K562 (cell line): ENCODE measurements around the gene ARHGAP26. TPM values are rescaled to one million over a fixed set of nuclear protein-coding genes. Genes with fewer than 3 reads are reported as not detected.

Experiments
- ATAC-seq: fragments of 200-7000 bp; cut with Tn5 transposase; 3 replicates; pipeline ENCODE4 v1.9.1; 2020; ENCODE audit warnings: moderate library complexity
- BruUV-seq: library from RNA; stranded (reverse); fragments of 400-500 nt; replicated peaks from 2 replicates; lab custom pipeline; 2021; lab: Mats Ljungman, UMichigan
- CTCF ChIA-PET: fragments of 300-600 bp; formaldehyde crosslinking; extraction: SDS; loops from one replicate; lab custom pipeline; 2021; ENCODE audit warnings: low intra/inter-chr PET ratio; lab: Yijun Ruan, JAX
- POLR2A ChIA-PET: fragments of 300-600, 350-650 bp; sonication (Branson Sonifier 250); formaldehyde crosslinking; extraction: SDS; loops from one replicate; lab custom pipeline; 2021; ENCODE audit warnings: antibody characterized with exemption, inconsistent platforms; lab: Yijun Ruan, JAX
- DNase-seq, 4 experiments: peaks; one replicate each; pipeline versions ENCODE4 v3.0.0 to v3.0.0-alpha.2; 2011 to 2018; ENCODE audit warnings: low spot score in 3 of 4, mixed read lengths in 3 of 4; ENCODE audit errors: extremely low read depth in 1 of 4
- FAIRE-seq: peaks from 2 replicates; lab custom pipeline; 2011; peaks lifted over from hg19 to GRCh38; lab: Jason Lieb, UNC
- H2AFZ ChIP-seq: 2 replicates; pipeline ENCODE4 v1.6.0; 2011; ENCODE audit warnings: low read depth, low read length, control low read depth, inconsistent platforms
- H3K27ac ChIP-seq: fragments of 200-600 bp; 3 replicates; pipeline ENCODE4 v1.8.0; 2011; ENCODE audit warnings: low read depth, mild to moderate bottlenecking, control low read depth, inconsistent platforms, low read length, moderate library complexity, mixed read lengths; ENCODE audit errors: extremely low read depth
- H3K27me3 ChIP-seq, 2 experiments: fragments of 300-600 bp in 1 of 2; 2 replicates in 1 of 2; 3 replicates in 1 of 2; pipeline versions ENCODE4 v1.6.0 to v1.8.0; 2011; ENCODE audit warnings: inconsistent platforms in 2 of 2, low read length in 2 of 2, mild to moderate bottlenecking in 1 of 2, mixed read lengths in 1 of 2, moderate library complexity in 1 of 2; ENCODE audit not compliant: control insufficient read depth in 2 of 2, insufficient read depth in 2 of 2
- H3K36me3 ChIP-seq: fragments of 300-600 bp; 3 replicates; pipeline ENCODE4 v1.8.0; 2011; ENCODE audit warnings: mild to moderate bottlenecking, low read length, inconsistent platforms; ENCODE audit not compliant: control insufficient read depth, insufficient read depth
- H3K4me1 ChIP-seq, 2 experiments: fragments of 200-600 bp in 1 of 2; replicated peaks in 1 of 2; 2 replicates in 1 of 2; 3 replicates in 1 of 2; pipeline versions ENCODE4 v1.5.1 to v1.8.0; 2011; ENCODE audit warnings: inconsistent platforms in 2 of 2, low read length in 2 of 2, mild to moderate bottlenecking in 1 of 2, mixed read lengths in 1 of 2, moderate library complexity in 1 of 2; ENCODE audit not compliant: control insufficient read depth in 2 of 2, insufficient read depth in 2 of 2
- H3K4me2 ChIP-seq: 2 replicates; pipeline ENCODE4 v1.6.1; 2011; ENCODE audit warnings: low read length, control low read depth, inconsistent platforms, mixed read lengths; ENCODE audit not compliant: insufficient read depth
- H3K4me3 ChIP-seq: fragments of 200-600 bp; sonication (generic), shearing (Covaris generic); 2 replicates; pipeline ENCODE4 v1.5.1; 2016; ENCODE audit warnings: control low read depth, inconsistent platforms
- H3K79me2 ChIP-seq: fragments of 200-600 bp; 3 replicates; pipeline ENCODE4 v1.8.0; 2011; ENCODE audit warnings: low read length, inconsistent platforms; ENCODE audit not compliant: control insufficient read depth, insufficient read depth
- H3K9ac ChIP-seq, 2 experiments: 2 replicates each; pipeline versions ENCODE4 v1.6.0 to v1.6.1; 2011; ENCODE audit warnings: low read depth in 2 of 2, low read length in 2 of 2, control low read depth in 1 of 2, inconsistent platforms in 1 of 2, mild to moderate bottlenecking in 1 of 2, mixed read lengths in 1 of 2; ENCODE audit not compliant: insufficient read depth in 1 of 2
- H3K9me1 ChIP-seq: one replicate; pipeline ENCODE4 v1.6.0; 2011; ENCODE audit warnings: inconsistent platforms, mild to moderate bottlenecking, low read length, moderate library complexity; ENCODE audit not compliant: control insufficient read depth, insufficient read depth
- H3K9me3 ChIP-seq: replicated peaks from 2 replicates; pipeline ENCODE4 v1.5.1; 2011; ENCODE audit warnings: low read depth, low read length, inconsistent platforms; ENCODE audit not compliant: control insufficient read depth, insufficient read depth
- H4K20me1 ChIP-seq: replicated peaks from 2 replicates; pipeline ENCODE4 v1.6.1; 2011; ENCODE audit warnings: low read length, inconsistent platforms, mixed read lengths; ENCODE audit not compliant: control insufficient read depth, insufficient read depth
- C11orf30 ChIP-seq: fragments of 450-650 bp; IDR thresholded peaks from 2 replicates; pipeline ENCODE4 v1.6.1; 2016; ENCODE audit warnings: low read depth, mild to moderate bottlenecking
- LARP7 ChIP-seq: fragments of 450-650 bp; IDR thresholded peaks from 2 replicates; pipeline ENCODE4 v1.6.1; 2016
- MAFG ChIP-seq: fragments of 450-650 bp; conservative IDR thresholded peaks from 2 replicates; pipeline ENCODE4 v1.6.1; 2016; ENCODE audit warnings: missing genetic modification characterization, missing compliant biosample characterization
- NFE2L1 ChIP-seq: fragments of 450-650 bp; IDR thresholded peaks from 2 replicates; pipeline ENCODE4 v1.6.1; 2016; ENCODE audit warnings: missing genetic modification characterization, low read depth, mild to moderate bottlenecking, missing compliant biosample characterization, moderate library complexity, borderline replicate concordance
- NR4A1 ChIP-seq, 2 experiments: fragments of 250-450 bp in 1 of 2; fragments of 450-650 bp in 1 of 2; sonication (Bioruptor Pico) in 1 of 2; IDR thresholded peaks; 2 replicates each; pipeline versions ENCODE4 v1.4.0 to v1.6.1; 2016 to 2020; ENCODE audit warnings: mild to moderate bottlenecking in 2 of 2, missing compliant biosample characterization in 1 of 2, missing genetic modification characterization in 1 of 2, moderate library complexity in 1 of 2
- RFX7 ChIP-seq: fragments of 250-450 bp; sonication (Bioruptor Pico); IDR thresholded peaks from 2 replicates; pipeline ENCODE4 v1.5.1; 2021; ENCODE audit warnings: mild to moderate bottlenecking
- XRCC4 ChIP-seq: IDR thresholded peaks from one replicate; pipeline ENCODE4 v1.6.1; 2011; ENCODE audit not compliant: insufficient read depth, insufficient read length; ENCODE audit errors: extremely low read depth
- YY1 ChIP-seq, 3 experiments: IDR thresholded peaks; 2 replicates each; pipeline ENCODE4 v1.6.1; 2011; ENCODE audit warnings: low read length in 2 of 3, mild to moderate bottlenecking in 2 of 3, moderate library complexity in 2 of 3, borderline replicate concordance in 1 of 3, control low read depth in 1 of 3, low read depth in 1 of 3; ENCODE audit not compliant: insufficient read depth in 3 of 3, insufficient replicate concordance in 2 of 3, control insufficient read depth in 1 of 3, insufficient read length in 1 of 3; ENCODE audit errors: extremely low read depth in 1 of 3
- ZC3H11A ChIP-seq: IDR thresholded peaks from 2 replicates; pipeline ENCODE4 v1.6.1; 2012; ENCODE audit warnings: low read depth, low read length, improper control_type of control experiment
- WGBS: fragments of 100-300 bp; shearing (Covaris generic); methylation state at CpG from one replicate; pipeline ENCODE4 v1.1.6; 2016; ENCODE audit warnings: low coverage, mixed read lengths; ENCODE audit not compliant: insufficient coverage; ENCODE audit errors: missing lambda C conversion rate; 5-methylcytosine and 5-hydroxymethylcytosine counted together
- in situ Hi-C: fragments of 300-500 bp; cut with MboI; formaldehyde crosslinking; loops from 4 replicates; pipeline ENCODE4 v1.15.0; 2018; ENCODE audit warnings: inconsistent platforms, mixed read lengths
- intact Hi-C: fragments of 100-400 bp; cut with micrococcal nuclease; formaldehyde crosslinking; loops from 2 replicates; pipeline ENCODE4 v1.14.2; 2022
- polyA plus RNA-seq, 8 experiments: library from polyadenylated mRNA; depleted of rRNA in 4 of 8; stranded (reverse) in 5 of 8; unstranded in 3 of 8; fragments of >200 nt; fragmentation: Nextera tagmentation in 2 of 8; fragmentation: Illumina TruSeq in 1 of 8; extraction: Ambion mirVana in 2 of 8; extraction: Trizol in 1 of 8; gene quantifications; 2 replicates each; pipeline versions ENCODE4 v1.2.1 to v1.2.3, GENCODE V29; 2011 to 2014; ENCODE audit warnings: inconsistent platforms in 1 of 8, missing spikeins in 1 of 8
- total RNA-seq, 7 experiments: library from RNA; depleted of rRNA in 6 of 7; stranded (reverse); fragments of >200 nt in 6 of 7; fragmentation: Illumina TruSeq in 2 of 7; extraction: Trizol in 2 of 7; gene quantifications; 2 replicates each; pipeline versions ENCODE4 v1.2.1 to v1.2.3, GENCODE V29; 2011 to 2021; ENCODE audit warnings: low replicate concordance in 1 of 7
- TF ChIP-seq, protein P1 (sequence below): sonication (generic); formaldehyde crosslinking; IDR thresholded peaks from 2 replicates; pipeline ENCODE4 v1.8.0; 2022; ENCODE audit warnings: mild to moderate bottlenecking, missing genetic modification reagents
- TF ChIP-seq, protein P2 (sequence below), 3 experiments: IDR thresholded peaks in 2 of 3; conservative IDR thresholded peaks in 1 of 3; 2 replicates each; pipeline ENCODE4 v1.5.1; 2011 to 2012; ENCODE audit warnings: low read length in 3 of 3, mild to moderate bottlenecking in 3 of 3, control low read depth in 2 of 3, improper control_type of control experiment in 1 of 3, inconsistent platforms in 1 of 3, low read depth in 1 of 3, mixed read lengths in 1 of 3, moderate library complexity in 1 of 3; ENCODE audit not compliant: insufficient read depth in 2 of 3

ARHGAP26 gene
- total and polyA plus RNA-seq, 9 of the 15 experiments (the other 6 are each of a cell fraction or from before 2014, with no cell fraction given) = 0.13 to 1.1 (median 0.55) TPM

DNA sequence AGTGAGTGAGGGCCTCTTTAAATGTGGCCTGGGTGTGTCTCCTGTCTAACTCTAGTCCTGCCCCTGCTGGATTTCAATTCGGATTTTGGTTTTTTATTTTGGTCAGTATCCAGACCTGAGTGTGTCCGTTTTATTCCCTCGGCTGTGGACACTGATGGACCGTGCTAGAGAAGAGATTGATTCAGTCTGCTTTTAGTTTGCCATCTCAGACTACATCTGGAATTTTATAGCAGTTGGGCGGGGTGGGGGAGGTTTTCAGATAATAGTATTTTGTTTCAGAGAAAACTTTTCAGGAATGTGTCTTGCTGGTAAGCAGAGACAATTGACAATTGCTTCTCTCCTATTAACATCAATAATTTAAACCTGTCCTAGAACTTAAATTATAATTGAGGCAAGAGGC lies 308.1 kb downstream of the ARHGAP26 start (continued):
- TF ChIP-seq NR4A1 (CRISPR knock-in tag; IDR thresholded peaks at IDR 0.05) (no peak), NR4A1 (tag; IDR thresholded peaks at IDR 0.05) (no peak), MAFG (tag) (no peak), LARP7 (no peak), RFX7 (CRISPR knock-in tag) (no peak)
- TF ChIP-seq, protein P1, sequence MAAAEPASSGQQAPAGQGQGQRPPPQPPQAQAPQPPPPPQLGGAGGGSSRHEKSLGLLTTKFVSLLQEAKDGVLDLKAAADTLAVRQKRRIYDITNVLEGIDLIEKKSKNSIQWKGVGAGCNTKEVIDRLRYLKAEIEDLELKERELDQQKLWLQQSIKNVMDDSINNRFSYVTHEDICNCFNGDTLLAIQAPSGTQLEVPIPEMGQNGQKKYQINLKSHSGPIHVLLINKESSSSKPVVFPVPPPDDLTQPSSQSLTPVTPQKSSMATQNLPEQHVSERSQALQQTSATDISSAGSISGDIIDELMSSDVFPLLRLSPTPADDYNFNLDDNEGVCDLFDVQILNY (CRISPR knock-in tag) = no peak
- TF ChIP-seq, protein P2, sequence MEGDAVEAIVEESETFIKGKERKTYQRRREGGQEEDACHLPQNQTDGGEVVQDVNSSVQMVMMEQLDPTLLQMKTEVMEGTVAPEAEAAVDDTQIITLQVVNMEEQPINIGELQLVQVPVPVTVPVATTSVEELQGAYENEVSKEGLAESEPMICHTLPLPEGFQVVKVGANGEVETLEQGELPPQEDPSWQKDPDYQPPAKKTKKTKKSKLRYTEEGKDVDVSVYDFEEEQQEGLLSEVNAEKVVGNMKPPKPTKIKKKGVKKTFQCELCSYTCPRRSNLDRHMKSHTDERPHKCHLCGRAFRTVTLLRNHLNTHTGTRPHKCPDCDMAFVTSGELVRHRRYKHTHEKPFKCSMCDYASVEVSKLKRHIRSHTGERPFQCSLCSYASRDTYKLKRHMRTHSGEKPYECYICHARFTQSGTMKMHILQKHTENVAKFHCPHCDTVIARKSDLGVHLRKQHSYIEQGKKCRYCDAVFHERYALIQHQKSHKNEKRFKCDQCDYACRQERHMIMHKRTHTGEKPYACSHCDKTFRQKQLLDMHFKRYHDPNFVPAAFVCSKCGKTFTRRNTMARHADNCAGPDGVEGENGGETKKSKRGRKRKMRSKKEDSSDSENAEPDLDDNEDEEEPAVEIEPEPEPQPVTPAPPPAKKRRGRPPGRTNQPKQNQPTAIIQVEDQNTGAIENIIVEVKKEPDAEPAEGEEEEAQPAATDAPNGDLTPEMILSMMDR (IDR thresholded peaks at IDR 0.05 in 2 of 3, conservative IDR thresholded peaks at IDR 0.05 in 1 of 3; ENCODE audit: insufficient read depth in 2 of 3, low read depth in 1 of 3, low read length in 3 of 3) = no peak
- TF ChIP-seq, all 486 proteins: peak for 0

DNA sequence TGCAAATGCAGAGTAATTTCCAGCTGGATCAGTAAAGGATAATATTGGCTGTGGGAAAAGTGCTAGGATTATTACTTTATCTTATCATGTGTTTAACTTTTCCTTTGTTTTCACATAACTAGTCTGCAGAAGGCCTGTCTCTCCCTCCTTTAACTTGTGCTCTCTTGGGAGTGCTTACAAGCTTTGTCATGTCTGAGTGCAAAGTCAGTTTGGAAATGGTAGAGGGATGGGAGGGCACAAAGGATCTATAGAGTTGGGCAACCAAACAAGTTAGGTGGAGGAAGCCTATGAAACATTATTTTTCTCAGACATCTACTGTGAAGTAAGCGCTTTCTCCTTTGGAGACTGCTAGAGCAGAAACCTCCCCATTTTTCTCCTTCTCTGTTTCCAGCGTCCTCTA lies 308.8 kb downstream of the ARHGAP26 start:
- DNase-seq (no peak), FAIRE-seq (no peak), ATAC-seq (no peak)
- TF ChIP-seq ZC3H11A = no peak
- no peak for TF ChIP-seq C11orf30
- no peak for TF ChIP-seq XRCC4
- TF ChIP-seq YY1 (IDR thresholded peaks at IDR 0.05; ENCODE audit: borderline replicate concordance in 1 of 3, control insufficient read depth in 1 of 3, extremely low read depth in 1 of 3, insufficient read depth in 3 of 3, insufficient read length in 1 of 3, insufficient replicate concordance in 2 of 3, low read depth in 1 of 3, low read length in 2 of 3) = no peak
- TF ChIP-seq NFE2L1 (tag) = no peak
- Histone ChIP-seq H3K9me1 (no peaks in the 10 kb centered on the region), H3K4me1 (no peaks in the 10 kb centered on the region), H4K20me1 (no peaks in the 10 kb centered on the region), H3K79me2 (no peaks in the 10 kb centered on the region), H3K9me3 (no peaks in the 10 kb centered on the region), H3K27ac (no peak overlapping the region), H3K9ac (no peak overlapping the region), H3K27me3 (peaks cover 9 to 16% of the 10 kb centered on the region in 2 experiments; a peak in 3 of 5 replicates), H3K4me3 (no peak overlapping the region), H3K36me3 (no peaks in the 10 kb centered on the region), H2AFZ (no peak overlapping the region), H3K4me2 (no peak overlapping the region)
- CTCF ChIA-PET = no interaction called here
- in situ Hi-C loops (no loop called here), intact Hi-C loops (no loop called here)
- no TSS peak for BruUV-seq
- 19% methylated on average over 2 of the region's 2 CpGs for WGBS
- POLR2A ChIA-PET = no interaction called here
